HCT116 (cell line): Measurements from ENCODE around the gene MST1.
A peak's percentile ranks its signal among the peaks of the same experiment; 100 is the strongest.

Experiments used
- CTCF ChIP-seq, 3 experiments: fragments of 200-600 bp in 1 of 3; sonication (generic) in 1 of 3; IDR thresholded peaks in 2 of 3; conservative IDR thresholded peaks in 1 of 3; 2 replicates each; pipeline ENCODE4 v1.5.1; 2012 to 2017; ENCODE audit warnings: low read depth in 2 of 3, low read length in 2 of 3, antibody characterized with exemption in 1 of 3, borderline replicate concordance in 1 of 3, control low read depth in 1 of 3, mild to moderate bottlenecking in 1 of 3, mixed read lengths in 1 of 3, mixed run types in 1 of 3, moderate library complexity in 1 of 3; ENCODE audit not compliant: insufficient read depth in 1 of 3
- ELF1 ChIP-seq: IDR thresholded peaks from 2 replicates; pipeline ENCODE4 v1.6.1; 2012; ENCODE audit warnings: low read depth, borderline replicate concordance
- EZH2 ChIP-seq: fragments of 200-600 bp; sonication (generic); IDR thresholded peaks from 2 replicates; pipeline ENCODE4 v1.6.1; 2017; ENCODE audit warnings: antibody characterized with exemption, mixed run types
- EZH2phosphoT487 ChIP-seq: fragments of 200-600 bp; IDR thresholded peaks from 2 replicates; pipeline ENCODE4 v1.6.1; 2018; ENCODE audit warnings: antibody characterized with exemption, borderline replicate concordance
- JUND ChIP-seq: IDR thresholded peaks from 2 replicates; pipeline ENCODE4 v1.6.1; 2012
- POLR2A ChIP-seq: IDR thresholded peaks from 2 replicates; pipeline ENCODE4 v1.7.0; 2011; ENCODE audit warnings: borderline replicate concordance; ENCODE audit not compliant: insufficient read depth, insufficient read length; ENCODE audit errors: extremely low read depth
- POLR2AphosphoS5 ChIP-seq: IDR thresholded peaks from 2 replicates; pipeline ENCODE4 v1.6.1; 2011; ENCODE audit warnings: mild to moderate bottlenecking, low read depth, low read length, moderate library complexity
- RAD21 ChIP-seq: IDR thresholded peaks from 2 replicates; pipeline ENCODE4 v1.6.1; 2012; ENCODE audit warnings: low read depth, mild to moderate bottlenecking
- YY1 ChIP-seq: IDR thresholded peaks from 2 replicates; pipeline ENCODE4 v1.6.1; 2011; ENCODE audit warnings: low read length, low read depth, moderate library complexity, mild to moderate bottlenecking; ENCODE audit not compliant: insufficient replicate concordance; ENCODE audit errors: extremely low read depth

- TF ChIP-seq CTCF (IDR thresholded peaks at IDR 0.05 in 2 of 3, conservative IDR thresholded peaks at IDR 0.05 in 1 of 3; ENCODE audit: borderline replicate concordance in 1 of 3, insufficient read depth in 1 of 3, low read depth in 2 of 3, low read length in 2 of 3) (peak in 1 of 3 experiments; percentile 21; a peak in 1 of 6 replicates), JUND (no peak), POLR2AphosphoS5 (no peak), ELF1 (no peak), POLR2A (no peak), YY1 (no peak), EZH2 (no peak), RAD21 (no peak), EZH2phosphoT487 (no peak)
Observed at GRCh38 chr3:49634736-49635135, 54.5 kb downstream of the MST1 start.
